Activated naive CD8-positive, alpha-beta T cell treated with anti-CD3 and anti-CD28 coated beads, Interleukin-2, amount 50 U/mL, for 16 hours (primary cell): ENCODE results near the gene KCNA1.
"Not testable (repeated sequence)": the region's sequence is repeated elsewhere in the genome, so short reads cannot be mapped to it uniquely, and the experiment has no call there.

Experiments
- DNase-seq: peaks from one replicate; pipeline ENCODE4 v3.0.0-alpha.2; 2020; ENCODE audit warnings: low read depth, low spot score

Gene KCNA1

DNA sequence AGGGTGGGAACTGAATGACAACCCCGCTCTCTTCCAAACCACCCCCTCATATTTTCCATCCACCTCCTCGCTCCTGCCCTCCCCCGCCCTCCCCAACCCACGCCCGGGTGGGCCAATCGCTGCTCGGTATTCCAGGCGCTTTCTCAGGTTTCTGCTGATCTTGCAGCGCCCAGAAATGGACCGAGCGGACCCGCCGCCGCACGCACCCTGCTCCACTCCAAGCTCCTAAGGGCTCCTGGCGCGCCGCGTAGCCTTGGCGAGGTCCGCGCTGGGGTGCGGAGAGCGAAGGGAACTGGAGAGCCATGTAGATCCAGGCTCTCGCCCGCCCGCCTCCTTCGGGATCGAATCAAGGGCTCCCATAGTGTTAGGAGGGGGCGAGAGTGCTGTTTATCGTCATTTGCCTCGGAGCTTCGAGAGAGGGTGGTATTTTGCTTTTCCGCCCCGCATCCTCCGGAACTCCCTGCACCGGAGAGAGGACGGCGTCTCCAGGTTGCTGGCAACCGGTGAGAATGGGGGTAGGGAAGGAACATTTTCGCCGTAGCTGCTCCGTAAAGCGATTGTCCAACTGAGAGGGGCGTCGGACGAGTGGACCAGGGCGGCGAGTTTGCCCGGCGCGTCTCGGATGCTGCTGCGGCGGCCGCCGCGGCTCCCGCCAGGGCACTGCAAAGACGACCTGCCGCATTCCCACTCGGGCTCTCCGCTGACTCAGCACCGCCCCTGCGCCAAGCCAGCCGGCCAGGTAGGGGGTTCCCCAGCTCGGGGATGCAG is at the start of gene KCNA1:
Gene KCNA1, plus strand, starts transcription at position 172 of the 768 bp plus-strand sequence. CDS start 1,474 bp downstream, outside the sequence.
- no peak for DNase-seq

DNA sequence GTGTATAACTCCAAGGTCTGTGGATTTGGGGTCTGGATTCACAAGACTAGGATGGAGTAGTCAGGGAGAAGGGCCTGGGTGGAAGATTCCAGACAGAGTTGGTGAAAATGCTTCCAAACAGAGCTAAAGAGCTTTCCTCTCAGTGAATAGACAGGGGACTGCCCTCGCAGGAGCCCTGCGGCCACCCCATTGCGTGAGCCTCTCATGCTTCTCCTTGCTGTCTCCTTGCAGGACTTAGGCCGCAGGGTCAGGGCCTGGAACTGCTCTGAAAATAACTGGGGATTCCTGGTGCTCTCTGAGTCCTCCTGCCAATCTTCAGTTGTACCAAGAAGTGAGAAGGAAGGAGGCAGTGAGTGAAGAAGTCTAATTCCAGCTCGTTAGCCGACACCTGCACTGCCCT is 49.0 kb upstream of the KCNA1 start:
- DNase-seq: no peak

DNA sequence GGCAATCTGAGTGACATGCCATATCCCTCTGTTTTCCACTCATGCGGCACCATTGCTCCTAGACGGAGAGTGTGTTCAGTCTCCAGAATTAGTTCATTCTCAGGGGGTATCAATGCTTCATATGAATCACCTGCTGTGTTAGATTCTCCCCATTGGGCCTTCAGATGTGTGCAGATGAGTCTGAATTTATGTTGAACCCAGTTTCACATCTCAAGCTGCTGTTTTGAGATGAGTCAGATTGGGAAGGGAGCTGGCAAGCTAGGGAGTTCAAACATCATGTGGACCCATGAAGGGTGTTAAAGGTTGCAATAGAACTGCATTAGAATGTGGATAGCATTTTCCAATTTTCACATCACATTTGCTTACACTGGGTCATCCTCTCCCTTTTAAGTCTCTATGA is 46.9 kb upstream of the KCNA1 start:
- no peak for DNase-seq

DNA sequence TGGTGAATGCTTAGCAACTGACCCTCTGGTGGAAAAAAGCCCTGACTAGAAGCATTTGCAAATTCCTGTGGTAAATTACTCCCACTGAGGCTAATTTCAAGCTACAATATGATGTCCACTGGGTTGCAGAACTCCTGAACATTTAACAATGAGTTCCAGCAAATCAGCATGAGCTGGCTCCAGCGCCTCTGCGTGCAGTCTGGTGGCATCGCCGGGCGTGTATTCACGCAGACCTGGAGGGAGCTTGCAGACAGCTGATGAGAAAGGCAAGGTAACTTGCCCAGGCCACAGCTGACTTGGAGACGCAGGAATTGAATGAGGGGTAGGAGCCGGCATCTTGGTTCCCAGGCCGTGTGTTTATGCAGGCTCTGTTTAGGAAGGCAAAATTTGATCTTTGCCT is 45.1 kb upstream of the KCNA1 start:
- no peak for DNase-seq

DNA sequence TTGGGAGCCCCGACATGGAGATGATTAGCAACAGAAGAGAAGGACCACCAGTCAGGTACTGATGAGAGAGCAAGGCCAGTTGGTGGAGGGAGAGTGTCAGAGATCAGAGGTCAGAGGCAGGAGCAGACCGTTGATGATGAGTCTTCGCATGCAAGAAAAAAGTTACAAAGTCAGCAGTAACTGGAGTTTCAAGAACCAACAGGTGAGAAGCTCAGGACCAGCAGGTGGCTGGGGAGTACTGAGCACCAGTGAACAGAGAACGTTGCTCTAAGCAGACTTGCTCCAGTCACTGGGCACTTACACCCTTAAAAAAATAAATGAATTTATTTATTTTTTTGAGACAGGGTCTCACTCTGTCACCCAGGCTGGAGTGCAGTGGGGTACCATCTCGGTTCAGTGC is 44.5 kb upstream of the KCNA1 start:
- DNase-seq: no peak

DNA sequence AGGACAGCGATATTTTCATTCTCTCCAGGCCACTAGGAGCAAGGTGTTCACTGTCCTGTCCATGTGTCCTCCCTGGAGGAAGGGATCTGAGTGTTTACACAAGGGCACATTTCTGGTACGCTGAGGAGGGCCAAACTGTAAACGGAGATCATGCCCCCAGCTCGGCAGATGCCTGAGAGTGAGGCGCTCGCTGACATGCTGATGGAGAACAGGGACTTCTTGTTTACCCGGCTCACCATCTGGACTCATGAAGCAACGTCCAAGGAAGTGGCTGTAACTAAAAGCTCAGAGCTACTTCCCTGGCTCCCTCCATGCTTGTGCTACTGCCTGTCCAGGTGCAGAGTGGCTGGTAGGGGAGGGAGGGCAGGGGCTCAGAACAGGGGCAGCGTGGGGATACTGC is 43.4 kb upstream of the KCNA1 start:
- DNase-seq: no peak

DNA sequence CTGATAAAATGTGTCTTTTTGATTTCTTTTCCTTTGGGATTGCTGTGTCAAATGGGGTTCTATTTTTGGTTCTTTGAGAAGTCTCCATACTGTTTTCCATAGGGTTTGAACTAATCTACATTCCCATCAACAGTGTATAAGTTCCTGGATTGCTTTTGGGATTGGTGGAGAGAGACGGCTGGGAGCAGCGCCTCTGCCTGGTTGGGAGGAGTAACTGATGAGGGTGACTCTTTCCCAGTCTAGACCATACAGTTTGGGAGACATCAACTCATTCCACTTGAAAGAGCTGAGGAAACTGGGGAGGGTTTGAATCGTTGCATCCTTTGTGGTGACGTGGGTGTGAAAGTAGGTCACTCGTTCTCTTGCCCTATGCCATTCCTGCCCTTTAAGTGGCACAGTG is 42.3 kb upstream of the KCNA1 start:
- no peak for DNase-seq

DNA sequence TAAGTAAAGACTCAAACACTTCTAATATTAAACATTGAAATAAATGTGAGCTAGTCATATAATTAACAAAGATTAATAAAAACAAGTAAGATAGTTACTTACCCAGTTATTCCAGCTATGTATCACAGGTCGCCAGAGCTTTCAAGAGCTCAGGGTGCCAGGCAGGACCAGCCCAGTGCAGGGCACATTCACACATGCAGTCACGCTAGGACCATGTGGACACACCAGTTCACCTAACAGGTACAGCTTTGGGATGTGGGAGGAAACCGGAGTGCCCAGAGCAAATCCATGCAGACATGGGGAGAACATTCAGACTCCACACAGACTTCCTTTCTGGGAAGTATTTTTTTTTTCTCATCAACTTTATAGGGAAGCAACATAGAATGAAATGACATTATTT is 39.3 kb upstream of the KCNA1 start:
- no peak for DNase-seq

DNA sequence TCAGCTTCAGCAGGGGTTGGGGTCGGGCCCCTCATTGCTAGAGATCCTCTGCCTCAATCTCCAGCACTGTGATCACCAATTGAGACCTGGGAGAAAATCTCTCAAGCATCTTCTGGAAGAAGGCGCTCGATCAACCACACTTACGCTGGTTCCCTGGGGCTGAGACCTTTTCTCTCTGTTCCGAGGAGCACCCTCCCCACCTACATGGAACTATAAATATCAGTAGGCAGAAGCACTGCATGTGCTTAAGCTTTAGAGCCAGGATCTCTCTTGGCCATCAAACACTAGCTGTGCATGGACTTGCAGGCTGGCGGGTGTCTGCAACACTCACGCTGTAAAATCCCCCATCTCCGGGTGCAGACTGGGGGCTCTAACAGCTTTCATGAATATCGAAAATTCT is 38.2 kb upstream of the KCNA1 start:
- no peak for DNase-seq

DNA sequence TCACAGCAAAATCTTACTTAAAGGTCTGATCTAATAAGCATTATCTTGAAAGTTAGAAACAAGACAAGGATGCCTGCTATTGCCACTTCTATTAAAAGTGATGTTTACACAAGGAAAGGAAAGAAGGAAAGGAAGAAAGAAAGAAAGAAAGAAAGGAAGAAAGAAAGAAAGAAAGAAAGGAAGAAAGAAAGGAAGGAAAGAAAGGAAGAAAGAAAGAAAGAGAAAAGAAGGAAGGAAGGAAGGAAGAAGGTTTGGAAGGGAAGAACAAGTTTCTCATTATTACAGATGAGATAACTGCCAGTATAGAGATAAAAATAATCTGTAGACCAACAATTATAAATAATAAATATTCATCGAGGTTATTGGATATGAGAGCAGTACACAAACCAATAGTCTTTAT is 35.8 kb upstream of the KCNA1 start:
- DNase-seq: no peak

DNA sequence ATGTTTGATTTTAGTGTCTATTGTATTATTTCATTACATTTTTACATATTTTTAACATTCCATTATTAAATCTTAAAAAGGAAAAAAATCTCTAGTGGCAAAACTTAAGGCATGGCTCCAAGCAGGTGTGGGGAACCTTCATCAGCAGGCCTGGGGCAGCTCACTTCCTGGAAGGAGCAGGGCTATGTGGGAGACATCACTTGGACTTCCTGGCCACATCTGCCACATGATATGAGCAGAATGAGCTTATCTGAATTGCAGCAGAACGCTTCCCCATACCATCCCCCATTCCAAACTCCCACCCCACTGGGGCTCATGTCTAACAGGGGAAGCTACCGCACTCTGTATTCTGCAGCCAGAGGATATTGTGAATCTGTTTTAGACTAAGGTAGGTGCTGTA is 35.0 kb upstream of the KCNA1 start:
- no peak for DNase-seq

DNA sequence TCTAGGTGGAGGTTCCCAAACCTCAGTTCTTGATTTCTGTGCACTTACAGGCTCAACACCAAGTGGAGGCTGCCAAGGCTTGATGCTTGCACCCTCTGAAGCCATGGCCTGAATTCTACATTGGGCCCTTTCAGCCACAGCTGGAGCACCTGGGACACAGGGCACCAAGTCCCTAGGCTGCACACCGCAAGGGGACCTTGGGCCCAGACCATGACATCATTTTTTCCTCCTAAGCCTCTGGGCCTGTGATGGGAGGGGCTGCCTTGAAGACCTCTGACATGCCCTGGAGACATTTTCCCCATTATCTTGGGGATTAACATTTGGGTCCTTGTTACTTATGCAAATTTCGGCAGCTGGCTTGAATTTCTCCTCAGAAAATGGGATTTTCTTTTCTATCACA is 30.2 kb upstream of the KCNA1 start:
- DNase-seq: not testable (repeated sequence)

DNA sequence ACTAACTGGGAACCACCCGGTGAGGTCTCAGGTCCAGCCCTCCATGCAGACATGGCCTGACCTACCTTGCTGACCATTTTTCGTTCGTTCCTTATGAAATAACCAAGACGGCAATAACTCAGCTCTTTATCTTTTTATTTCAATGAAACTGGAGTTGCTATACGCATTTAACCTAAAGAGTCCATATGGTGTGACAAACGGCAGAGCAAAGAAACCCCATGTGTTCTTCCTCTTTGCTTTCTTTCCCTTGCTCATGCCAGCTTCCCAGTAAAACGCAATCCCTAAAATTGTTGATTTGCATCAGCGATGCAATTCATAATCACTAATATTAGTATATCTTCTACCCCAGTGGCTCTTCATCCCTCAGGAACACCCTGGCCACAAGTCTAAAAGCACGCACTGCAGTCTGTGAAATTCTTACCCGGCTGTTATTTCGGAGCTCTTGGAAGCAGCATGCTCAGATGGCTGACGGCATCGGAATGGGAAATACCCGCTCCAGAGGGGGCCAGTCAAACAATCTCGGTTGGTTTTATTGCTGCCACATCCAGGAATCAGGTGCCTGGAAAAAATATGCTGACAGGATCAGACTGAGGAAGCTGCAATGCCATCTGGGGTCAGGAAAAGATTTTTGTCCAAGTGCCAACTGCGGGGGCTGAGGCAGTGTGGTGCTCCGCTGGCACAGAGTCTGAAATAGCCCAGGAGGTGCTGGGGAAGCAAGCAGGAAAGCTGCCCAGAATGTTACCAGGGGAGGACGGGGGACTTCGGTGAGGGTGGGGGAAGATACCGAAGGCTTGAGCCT is 28.2 kb upstream of the KCNA1 start:
- no peak for DNase-seq

DNA sequence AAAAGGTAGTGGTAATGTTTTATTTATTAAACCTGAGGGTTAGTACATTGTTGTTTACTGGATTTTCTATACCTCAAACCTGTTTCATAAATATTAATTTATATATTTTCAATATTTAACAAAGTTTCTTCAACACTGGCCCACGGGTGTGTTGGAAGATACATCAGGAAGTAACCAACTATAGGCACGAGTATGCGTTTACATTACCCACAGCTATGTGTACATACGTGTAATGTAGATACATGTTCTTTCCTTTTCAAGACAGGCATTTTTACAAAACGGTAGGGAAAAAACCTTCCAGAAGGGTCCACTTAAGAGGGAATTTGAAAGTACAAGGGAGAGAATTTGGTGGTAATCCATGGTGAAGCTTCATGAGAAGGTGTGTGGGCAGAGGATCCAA is 17.8 kb upstream of the KCNA1 start:
- DNase-seq: no peak

DNA sequence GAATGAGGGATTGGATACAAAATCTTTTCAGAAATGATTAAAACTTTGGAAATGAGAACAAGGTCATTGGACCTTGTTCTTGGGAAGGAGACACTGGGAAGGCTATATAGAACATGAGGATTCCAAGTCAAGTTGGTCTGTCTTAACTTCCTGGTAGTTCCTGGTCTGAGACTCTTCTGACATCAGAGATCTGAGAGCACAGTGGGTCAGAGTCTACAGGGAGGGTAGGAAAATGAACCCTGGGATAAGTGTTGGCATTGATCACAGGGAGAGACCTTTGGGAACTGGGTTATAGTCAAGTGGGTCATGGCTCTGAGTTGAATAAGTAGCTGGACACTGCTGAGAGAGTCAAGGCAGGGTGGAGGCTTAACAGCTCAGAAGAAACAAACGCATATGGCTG is 17.3 kb upstream of the KCNA1 start:
- DNase-seq: no peak

DNA sequence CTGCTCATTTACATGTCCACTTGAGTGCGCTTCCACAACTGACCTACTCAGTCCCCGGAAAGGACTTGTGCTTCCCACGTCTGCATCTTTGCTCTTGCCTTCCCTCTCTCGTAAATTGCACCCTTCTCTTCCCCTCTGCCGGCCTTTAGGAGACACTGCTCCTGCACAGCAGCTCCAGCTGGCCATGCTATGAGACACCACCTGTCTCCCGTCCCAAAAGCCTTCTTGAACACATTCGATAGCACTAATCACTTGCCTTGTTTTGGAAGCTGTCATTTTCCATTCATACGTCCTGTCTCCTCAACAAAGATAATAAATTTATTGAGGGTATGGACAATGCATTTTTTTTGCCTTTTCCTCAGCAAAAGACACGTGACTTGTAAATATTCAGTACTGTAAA is 15.7 kb upstream of the KCNA1 start:
- DNase-seq: no peak

DNA sequence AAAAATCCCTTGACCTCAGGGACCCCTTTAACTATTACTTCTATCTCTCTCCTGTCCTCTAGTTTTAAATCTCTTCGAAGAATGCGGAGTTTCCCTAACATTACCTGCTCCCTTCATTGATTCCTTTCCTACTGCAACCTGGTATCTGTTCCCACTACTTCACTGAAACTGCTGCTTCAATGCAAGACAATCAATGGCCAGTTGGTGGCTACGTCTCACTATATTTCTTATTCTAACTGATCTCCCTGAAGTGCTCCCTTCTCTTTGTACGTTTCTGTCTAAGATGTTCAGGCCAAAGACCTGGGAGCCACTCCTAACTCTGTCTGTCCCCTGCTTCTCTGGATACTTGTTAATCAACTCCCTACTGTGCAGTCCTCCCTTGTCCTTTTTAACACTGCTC is 10.3 kb upstream of the KCNA1 start:
- DNase-seq: no peak

DNA sequence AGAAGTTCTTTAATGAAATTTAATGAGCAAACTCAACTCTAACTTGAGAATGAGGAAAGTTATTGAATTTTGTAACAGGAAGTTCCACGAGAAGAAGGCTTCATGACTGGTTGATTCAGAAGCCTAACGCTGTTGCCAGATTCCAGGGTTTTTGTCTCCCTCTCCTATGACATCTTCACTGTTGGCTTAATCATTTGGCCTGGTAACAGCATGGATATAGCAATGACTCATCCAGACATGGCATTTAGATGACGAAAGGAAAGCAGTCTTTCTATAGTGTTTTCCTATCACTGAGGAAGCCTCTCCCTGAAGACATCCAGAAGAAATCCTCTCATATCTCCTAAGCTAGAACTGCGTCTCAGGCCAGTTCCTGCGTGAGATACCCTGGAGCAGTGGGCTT is 9.4 kb upstream of the KCNA1 start:
- DNase-seq: no peak

DNA sequence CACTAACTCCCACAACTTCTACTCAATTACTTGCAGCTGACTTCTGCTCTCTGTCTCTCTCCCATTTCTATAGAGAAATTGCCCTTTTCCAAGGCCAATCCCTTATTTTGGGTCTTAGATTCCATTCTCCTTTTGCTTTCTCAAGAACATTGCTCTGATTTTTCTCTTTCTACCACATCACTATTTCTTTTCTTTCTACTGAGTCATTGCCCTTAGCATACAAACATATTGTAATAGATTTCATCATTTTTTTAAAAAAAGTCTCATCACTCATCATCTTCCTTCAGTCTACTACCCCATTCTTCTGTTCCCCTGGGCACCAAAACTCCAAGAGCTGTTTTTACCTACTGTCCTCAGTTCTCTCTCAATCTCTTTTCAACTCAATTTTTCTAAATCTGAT is 4.4 kb upstream of the KCNA1 start:
- DNase-seq: no peak

DNA sequence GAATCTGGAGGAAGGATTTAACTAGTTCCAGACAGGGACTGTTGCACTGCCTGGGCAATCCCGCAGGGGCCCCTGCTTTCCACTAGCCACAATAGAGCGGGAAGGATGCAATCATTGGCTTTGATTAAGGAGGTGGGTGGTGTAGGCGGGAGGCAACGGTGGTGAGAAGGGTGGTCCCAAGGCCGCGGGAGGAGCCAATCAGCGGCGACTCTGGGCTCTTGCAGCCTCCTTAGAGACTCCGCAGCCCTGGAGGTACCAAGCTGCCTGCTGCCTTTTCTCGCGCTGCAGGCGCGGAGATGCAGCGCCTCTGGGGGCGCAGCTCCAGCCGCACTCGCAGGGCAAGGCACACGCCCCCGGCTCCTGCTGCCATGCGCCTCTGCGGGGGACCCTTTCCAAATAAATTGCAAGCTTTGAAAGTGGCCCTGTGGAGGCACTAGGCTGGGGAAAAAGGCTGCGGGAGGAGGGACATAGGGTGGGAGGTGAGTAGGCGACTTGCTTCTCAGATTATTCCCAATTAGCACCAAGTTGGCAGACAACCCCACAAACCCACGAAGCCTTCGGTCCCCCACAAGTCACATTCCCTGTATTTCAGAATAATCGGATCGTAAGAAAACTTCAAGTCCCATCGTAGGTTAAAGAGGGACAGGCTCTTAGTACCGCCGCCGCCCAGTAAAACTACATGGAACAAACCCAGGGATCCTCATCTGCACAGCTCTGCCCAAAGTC is 858 bp upstream of the KCNA1 start:
- no peak for DNase-seq

DNA sequence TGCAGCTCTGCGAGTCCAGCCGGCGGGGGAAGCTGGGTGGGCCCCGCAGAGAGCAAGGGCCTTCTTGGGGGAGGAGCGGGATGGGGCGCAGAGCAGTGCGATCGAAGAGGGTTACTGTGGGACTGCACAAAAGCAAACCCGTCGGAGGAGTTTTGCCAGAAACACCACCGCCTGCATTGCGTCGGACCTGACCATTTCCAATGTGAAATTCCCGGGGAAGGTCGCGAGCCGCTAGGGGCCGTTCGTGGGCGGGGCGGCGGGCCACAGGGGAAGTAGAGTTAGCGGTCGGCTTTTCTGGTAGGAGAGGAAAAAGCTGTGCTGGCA is 333 bp upstream of the KCNA1 start:
- no peak for DNase-seq

DNA sequence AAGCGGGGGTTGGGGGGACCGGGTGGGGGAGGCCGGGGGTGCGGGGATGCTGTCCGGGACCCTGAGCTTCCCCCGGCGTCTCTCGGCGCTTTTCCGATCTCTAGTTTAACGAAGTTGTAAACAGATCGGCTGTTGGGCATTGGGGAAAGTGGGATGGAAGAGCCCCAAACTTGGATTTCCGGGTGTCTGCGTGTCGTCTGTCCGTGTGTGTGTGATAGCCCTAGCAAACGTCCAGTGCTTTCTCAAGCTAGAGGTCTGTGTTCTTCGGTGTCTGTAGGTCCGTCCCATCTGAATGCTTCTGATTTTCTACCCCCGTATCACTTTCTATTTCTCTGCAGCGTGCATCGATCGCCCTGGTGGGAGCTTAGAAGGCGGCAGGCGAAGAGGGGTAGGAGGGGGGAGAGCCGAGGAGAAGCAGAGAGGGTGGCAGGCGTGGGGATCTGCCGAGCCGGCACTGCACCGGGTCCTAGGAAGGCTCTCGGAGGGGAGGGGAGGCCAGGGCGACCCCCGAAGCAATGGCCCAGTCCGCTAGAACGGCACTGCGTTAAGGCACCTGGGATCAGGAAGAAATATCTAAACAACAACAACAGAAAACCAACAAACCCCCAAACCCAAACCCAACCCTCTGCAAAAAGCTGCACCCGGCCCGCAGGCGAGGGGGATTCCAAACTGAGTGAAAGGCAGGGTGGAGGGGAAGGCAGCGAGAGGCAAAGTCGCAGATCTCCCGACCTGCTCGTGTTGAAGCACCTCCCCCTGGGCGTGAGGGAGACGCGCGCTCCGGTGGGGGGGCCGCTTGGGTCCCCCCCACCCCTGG is 1.0 kb downstream of the KCNA1 start:
- DNase-seq: no peak
